K562 (cell line): ENCODE results near the gene HOXC5. TPM values are rescaled to one million over a fixed set of nuclear protein-coding genes. Genes with fewer than 3 reads are reported as not detected.
A peak's percentile ranks its signal among the peaks of the same experiment; 100 is the strongest.

Experiments
- BRD4 ChIP-seq: fragments of 200-600 bp; sonication (generic); IDR thresholded peaks from 2 replicates; pipeline ENCODE4 v1.6.1; 2017; ENCODE audit warnings: inconsistent platforms
- ILF3 ChIP-seq: fragments of 450-650 bp; IDR thresholded peaks from 2 replicates; pipeline ENCODE4 v1.6.1; 2018; ENCODE audit warnings: antibody characterized with exemption, mild to moderate bottlenecking, moderate library complexity, borderline replicate concordance
- MLLT1 ChIP-seq, 2 experiments: fragments of 450-650 bp; IDR thresholded peaks; 2 replicates each; pipeline ENCODE4 v1.6.1; 2016
- MNT ChIP-seq, 2 experiments: fragments of 450-650 bp; conservative IDR thresholded peaks; 2 replicates each; pipeline ENCODE4 v1.6.1; 2017; ENCODE audit warnings: mild to moderate bottlenecking in 2 of 2, moderate library complexity in 2 of 2
- NFXL1 ChIP-seq: fragments of 450-650 bp; formaldehyde crosslinking; IDR thresholded peaks from 2 replicates; pipeline ENCODE4 v1.4.0; 2021; ENCODE audit warnings: mild to moderate bottlenecking
- NR2C2 ChIP-seq, 2 experiments: fragments of 200-800 bp in 1 of 2; sonication (Bioruptor generic) in 1 of 2; sonication (generic) in 1 of 2; formaldehyde crosslinking in 1 of 2; IDR thresholded peaks; 2 replicates each; pipeline versions ENCODE4 v1.6.1 to v1.8.0; 2016 to 2022; ENCODE audit warnings: mild to moderate bottlenecking in 1 of 2, missing compliant biosample characterization in 1 of 2, missing genetic modification characterization in 1 of 2, missing genetic modification reagents in 1 of 2
- NR4A1 ChIP-seq, 2 experiments: fragments of 250-450 bp in 1 of 2; fragments of 450-650 bp in 1 of 2; sonication (Bioruptor Pico) in 1 of 2; IDR thresholded peaks; 2 replicates each; pipeline versions ENCODE4 v1.4.0 to v1.6.1; 2016 to 2020; ENCODE audit warnings: mild to moderate bottlenecking in 2 of 2, missing compliant biosample characterization in 1 of 2, missing genetic modification characterization in 1 of 2, moderate library complexity in 1 of 2
- PBX2 ChIP-seq, 2 experiments: IDR thresholded peaks in 1 of 2; conservative IDR thresholded peaks in 1 of 2; 2 replicates each; pipeline ENCODE4 v1.6.1; 2016; ENCODE audit warnings: low read depth in 2 of 2, mild to moderate bottlenecking in 1 of 2, missing compliant biosample characterization in 1 of 2, missing genetic modification characterization in 1 of 2, moderate library complexity in 1 of 2
- PCBP2 ChIP-seq: fragments of 200-400 bp; formaldehyde crosslinking; IDR thresholded peaks from 2 replicates; pipeline ENCODE4 v1.6.1; 2018; ENCODE audit warnings: low read length, low read depth, mild to moderate bottlenecking, moderate library complexity; ENCODE audit not compliant: poor library complexity, severe bottlenecking
- SAFB ChIP-seq: fragments of 200-400 bp; formaldehyde crosslinking; IDR thresholded peaks from 2 replicates; pipeline ENCODE4 v1.6.1; 2017; ENCODE audit warnings: low read depth, low read length, borderline replicate concordance
- SLC30A9 ChIP-seq: fragments of 250-450 bp; sonication (Bioruptor Pico); IDR thresholded peaks from 2 replicates; pipeline ENCODE4 v1.8.0; 2022; ENCODE audit warnings: mild to moderate bottlenecking, moderate library complexity
- SMARCE1 ChIP-seq: fragments of 450-650 bp; IDR thresholded peaks from 2 replicates; pipeline ENCODE4 v1.7.1; 2016; ENCODE audit warnings: mild to moderate bottlenecking
- USF1 ChIP-seq: sonication (generic); formaldehyde crosslinking; IDR thresholded peaks from 2 replicates; pipeline ENCODE4 v1.9.0; 2022; ENCODE audit warnings: mild to moderate bottlenecking, missing genetic modification reagents
- ZNF212 ChIP-seq: fragments of 450-650 bp; formaldehyde crosslinking; IDR thresholded peaks from 2 replicates; pipeline ENCODE4 v1.4.0; 2020; ENCODE audit warnings: mild to moderate bottlenecking
- ZNF263 ChIP-seq: sonication (generic); formaldehyde crosslinking; IDR thresholded peaks from 2 replicates; pipeline ENCODE4 v1.8.0; 2022; ENCODE audit warnings: mild to moderate bottlenecking, missing genetic modification reagents, borderline replicate concordance
- ZNF274 ChIP-seq: IDR thresholded peaks from 2 replicates; pipeline ENCODE4 v1.6.1; 2011; ENCODE audit warnings: low read depth, mild to moderate bottlenecking, low read length, moderate library complexity, borderline replicate concordance
- ZNF785 ChIP-seq: fragments of 250-450 bp; sonication (Bioruptor Pico); IDR thresholded peaks from 2 replicates; pipeline ENCODE4 v1.4.0; 2020; ENCODE audit warnings: mild to moderate bottlenecking
- polyA plus RNA-seq, 8 experiments: library from polyadenylated mRNA; depleted of rRNA in 4 of 8; stranded (reverse) in 5 of 8; unstranded in 3 of 8; fragments of >200 nt; fragmentation: Nextera tagmentation in 2 of 8; fragmentation: Illumina TruSeq in 1 of 8; extraction: Ambion mirVana in 2 of 8; extraction: Trizol in 1 of 8; gene quantifications; 2 replicates each; pipeline versions ENCODE4 v1.2.1 to v1.2.3, GENCODE V29; 2011 to 2014; ENCODE audit warnings: inconsistent platforms in 1 of 8, missing spikeins in 1 of 8
- total RNA-seq, 7 experiments: library from RNA; depleted of rRNA in 6 of 7; stranded (reverse); fragments of >200 nt in 6 of 7; fragmentation: Illumina TruSeq in 2 of 7; extraction: Trizol in 2 of 7; gene quantifications; 2 replicates each; pipeline versions ENCODE4 v1.2.1 to v1.2.3, GENCODE V29; 2011 to 2021; ENCODE audit warnings: low replicate concordance in 1 of 7

HOXC5 gene
- total and polyA plus RNA-seq, 9 of the 15 experiments (the other 6 are each of a cell fraction or from before 2014, with no cell fraction given) = 0.10 to 0.44 (median 0.18) TPM; not detected in 4

GRCh38 chr12:54000116-54001114, 32.4 kb upstream of the HOXC5 start, which contains the start of gene HOXC9 (continued):
- TF ChIP-seq MLLT1 (IDR thresholded peaks at IDR 0.05) = no peak; a peak in 1 of 4 replicates
- TF ChIP-seq MNT (conservative IDR thresholded peaks at IDR 0.05) = 0 out of 4 replicates have a peak, but pooled peaks of 1 of the 2 experiments have one; percentile 47
- no peak for TF ChIP-seq PCBP2
- no peak for TF ChIP-seq ZNF212
- 0 out of 2 replicates have a peak, but pooled peaks have one; percentile 69 for TF ChIP-seq BRD4
- TF ChIP-seq SMARCE1 = no peak
- TF ChIP-seq NFXL1 = no peak
- TF ChIP-seq PBX2 (CRISPR knock-in tag; IDR thresholded peaks at IDR 0.05; ENCODE audit: low read depth) = no peak
- TF ChIP-seq PBX2 (tag; conservative IDR thresholded peaks at IDR 0.05; ENCODE audit: low read depth) = no peak
- peak; percentile 51; the same call in 1 of the 2 replicates for TF ChIP-seq NR2C2 (CRISPR knock-in tag; IDR thresholded peaks at IDR 0.05)
- 0 out of 2 replicates have a peak, but pooled peaks have one; percentile 37 for TF ChIP-seq NR2C2 (tag; IDR thresholded peaks at IDR 0.05)
- TF ChIP-seq ZNF263 (CRISPR knock-in tag) = peak; percentile 64
- peak; percentile 51; the same call in 1 of the 2 replicates for TF ChIP-seq USF1 (CRISPR knock-in tag)
- TF ChIP-seq ZNF785 (CRISPR knock-in tag) = no peak
- TF ChIP-seq ZNF274 = no peak
- TF ChIP-seq ILF3 = no peak
- no peak for TF ChIP-seq SLC30A9
- 0 out of 2 replicates have a peak, but pooled peaks have one; percentile 21 for TF ChIP-seq SAFB
- peak; percentile 71; the same call in 1 of the 2 replicates for TF ChIP-seq NR4A1 (CRISPR knock-in tag; IDR thresholded peaks at IDR 0.05)
- 0 out of 2 replicates have a peak, but pooled peaks have one; percentile 23 for TF ChIP-seq NR4A1 (tag; IDR thresholded peaks at IDR 0.05)
